NOMO-1 treated with dmso at 0.1 percent for 144 hours (cell line): ENCODE data around the gene NID2.

Source experiments
- DNase-seq: peaks from one replicate; lab custom pipeline; 2025; ENCODE audit not compliant: unreplicated experiment; lab: John Stamatoyannopoulos, UW

The NID2 gene

GRCh38 chr14:51967521-51967920, 101.3 kb downstream of the NID2 start:
- DNase-seq: no peak

- DNase-seq: no peak
Observed at GRCh38 chr14:51963286-51963685, 105.6 kb downstream of the NID2 start.

GRCh38 chr14:51962711-51963110, 106.1 kb downstream of the NID2 start:
- DNase-seq: no peak

DNA sequence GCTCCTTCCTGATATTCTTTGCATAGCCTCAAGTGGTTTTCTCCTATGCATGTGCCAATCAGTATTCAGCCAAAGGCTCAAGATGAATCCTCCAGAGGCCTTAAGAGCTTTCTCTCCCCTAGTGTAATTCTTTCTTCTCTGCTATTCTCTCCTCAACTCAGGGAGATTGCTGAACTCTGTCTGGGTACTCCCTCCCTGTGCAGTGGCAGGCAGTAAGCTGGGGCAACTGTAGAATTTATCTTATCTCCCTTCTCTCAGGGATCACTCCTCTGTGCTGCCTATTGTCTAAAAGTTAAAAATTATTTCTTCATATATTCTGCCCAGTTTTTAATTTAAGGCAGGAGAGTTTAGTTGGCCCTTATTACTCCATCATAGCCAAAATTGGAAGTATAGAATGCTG, 108.0 kb downstream of the NID2 start:
- DNase-seq: no peak

DNA sequence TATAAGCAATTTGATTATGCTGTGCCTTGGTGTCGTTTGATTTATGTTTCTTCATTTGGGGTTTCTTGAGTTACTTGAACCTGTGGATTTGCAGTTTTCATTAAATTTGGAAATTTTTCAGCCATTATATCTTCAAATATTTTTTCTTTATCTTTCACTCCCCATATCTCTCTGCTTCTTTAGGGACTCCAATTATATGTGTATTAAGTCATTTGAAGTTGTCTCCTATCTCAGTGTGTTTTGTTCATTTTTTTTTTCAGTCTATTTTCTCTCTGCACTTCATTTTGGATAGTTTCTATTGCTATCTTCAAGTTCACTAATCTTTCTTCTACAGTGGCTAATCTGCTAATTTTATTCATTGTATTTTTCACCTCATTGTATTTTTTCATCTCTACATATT, 108.9 kb downstream of the NID2 start:
- no peak for DNase-seq

GRCh38 chr14:51957950-51958349, 110.9 kb downstream of the NID2 start:
- no peak for DNase-seq
